H1 (cell line): ENCODE data around the gene BBS2. TPM values are rescaled to one million over a fixed set of nuclear protein-coding genes. Genes with fewer than 3 reads are reported as not detected.

Experiments
- CTCF ChIA-PET: fragments of 300-600 bp; sonication (Branson Sonifier 250); formaldehyde crosslinking; loops from one replicate; lab custom pipeline; 2021; ENCODE audit not compliant: partially characterized antibody; lab: Charles Lee
- POLR2A ChIA-PET: fragments of 300-600 bp; sonication (Branson Sonifier 250); formaldehyde crosslinking; loops from one replicate; lab custom pipeline; 2021; ENCODE audit warnings: inconsistent platforms; ENCODE audit not compliant: partially characterized antibody; lab: Charles Lee
- DNase-seq, 2 experiments: peaks; one replicate each; pipeline versions ENCODE4 v3.0.0 to v3.0.0-alpha.2; 2010 to 2022; ENCODE audit warnings: low spot score in 2 of 2, low read depth in 1 of 2, mixed read lengths in 1 of 2
- FAIRE-seq: peaks from 2 replicates; lab custom pipeline; 2011; peaks lifted over from hg19 to GRCh38; lab: Jason Lieb, UNC
- H2AFZ ChIP-seq: 2 replicates; pipeline ENCODE4 v1.8.1; 2012; ENCODE audit warnings: low read length, inconsistent platforms
- H2AK5ac ChIP-seq: 2 replicates; pipeline ENCODE4 v1.6.1; 2013; ENCODE audit warnings: low read depth, low read length
- H2BK120ac ChIP-seq: replicated peaks from 2 replicates; pipeline ENCODE3; 2013; ENCODE audit warnings: low read depth, low read length, inconsistent platforms
- H2BK12ac ChIP-seq: 2 replicates; pipeline ENCODE4 v1.6.1; 2013; ENCODE audit warnings: low read depth, low read length
- H2BK15ac ChIP-seq: 2 replicates; pipeline ENCODE4 v1.6.1; 2013; ENCODE audit warnings: low read length
- H2BK20ac ChIP-seq: 2 replicates; pipeline ENCODE4 v1.6.1; 2013; ENCODE audit warnings: low read length
- H2BK5ac ChIP-seq: 2 replicates; pipeline ENCODE4 v1.6.1; 2013; ENCODE audit warnings: low read depth, low read length
- H3K14ac ChIP-seq: 2 replicates; pipeline ENCODE4 v1.6.1; 2013; ENCODE audit warnings: inconsistent platforms; ENCODE audit not compliant: insufficient read length
- H3K18ac ChIP-seq: 2 replicates; pipeline ENCODE4 v1.6.1; 2013; ENCODE audit warnings: low read length; ENCODE audit errors: extremely low read depth
- H3K23ac ChIP-seq: 2 replicates; pipeline ENCODE4 v1.6.1; 2013; ENCODE audit warnings: inconsistent platforms; ENCODE audit not compliant: insufficient read length
- H3K23me2 ChIP-seq: 2 replicates; pipeline ENCODE4 v1.6.1; 2013; ENCODE audit warnings: low read depth, low read length
- H3K27ac ChIP-seq: 2 replicates; pipeline ENCODE4 v1.6.1; 2011; ENCODE audit warnings: low read depth, low read length, inconsistent platforms
- H3K27me3 ChIP-seq, 4 experiments: replicated peaks in 1 of 4; 1 replicate in 1 of 4; 2 replicates in 3 of 4; pipeline versions ENCODE4 v1.6.1 to v1.8.1; 2011 to 2013; ENCODE audit warnings: low read length in 3 of 4, mild to moderate bottlenecking in 3 of 4, inconsistent platforms in 2 of 4, mixed read lengths in 2 of 4, moderate library complexity in 1 of 4; ENCODE audit not compliant: control insufficient read depth in 3 of 4, insufficient read depth in 3 of 4; ENCODE audit errors: extremely low read depth in 1 of 4
- H3K36me3 ChIP-seq, 4 experiments: 2 replicates each; pipeline versions ENCODE4 v1.6.1 to v1.8.1; 2011 to 2013; ENCODE audit warnings: mild to moderate bottlenecking in 4 of 4, low read length in 3 of 4, moderate library complexity in 2 of 4, control low read depth in 1 of 4, inconsistent platforms in 1 of 4; ENCODE audit not compliant: insufficient read depth in 4 of 4, control insufficient read depth in 2 of 4
- H3K4ac ChIP-seq: replicated peaks from 2 replicates; pipeline ENCODE3; 2013; ENCODE audit warnings: low read length, low read depth, mixed read lengths, inconsistent platforms; ENCODE audit not compliant: insufficient read length
- H3K4me1 ChIP-seq, 4 experiments: replicated peaks in 1 of 4; 1 replicate in 1 of 4; 2 replicates in 3 of 4; pipeline versions ENCODE4 v1.6.1 to v1.8.1; 2011 to 2013; ENCODE audit warnings: low read length in 3 of 4, inconsistent platforms in 2 of 4, mixed read lengths in 1 of 4; ENCODE audit not compliant: insufficient read depth in 4 of 4, control insufficient read depth in 3 of 4
- H3K4me2 ChIP-seq, 2 experiments: 2 replicates each; pipeline versions ENCODE4 v1.6.1 to v1.8.1; 2011 to 2013; ENCODE audit warnings: low read depth in 2 of 2, low read length in 2 of 2, control low read depth in 1 of 2, inconsistent platforms in 1 of 2, mild to moderate bottlenecking in 1 of 2; ENCODE audit not compliant: insufficient read depth in 1 of 2
- H3K4me3 ChIP-seq, 4 experiments: fragments of 200-600, 300-600 bp in 1 of 4; sonication (generic), shearing (Covaris generic), sonication (Bioruptor Twin) in 1 of 4; 2 replicates each; pipeline versions ENCODE4 v1.5.1 to v1.8.1; 2011 to 2016; ENCODE audit warnings: low read length in 4 of 4, low read depth in 3 of 4, control low read depth in 2 of 4, inconsistent platforms in 2 of 4, mild to moderate bottlenecking in 2 of 4, mixed read lengths in 1 of 4, moderate library complexity in 1 of 4; ENCODE audit not compliant: insufficient read depth in 2 of 4; ENCODE audit errors: extremely low read depth in 1 of 4
- H3K56ac ChIP-seq: replicated peaks from 2 replicates; pipeline ENCODE3; 2013; ENCODE audit warnings: low read depth, mild to moderate bottlenecking, mixed read lengths, low read length, inconsistent platforms; ENCODE audit not compliant: insufficient read length
- H3K79me1 ChIP-seq: 2 replicates; pipeline ENCODE4 v1.6.1; 2013; ENCODE audit warnings: low read depth, low read length, control low read depth
- H3K79me2 ChIP-seq, 2 experiments: 2 replicates each; pipeline versions ENCODE4 v1.6.1 to v1.8.1; 2012 to 2013; ENCODE audit warnings: low read length in 2 of 2, mild to moderate bottlenecking in 2 of 2, inconsistent platforms in 1 of 2; ENCODE audit not compliant: insufficient read depth in 2 of 2, control insufficient read depth in 1 of 2
- H3K9ac ChIP-seq, 4 experiments: replicated peaks in 1 of 4; 1 replicate in 1 of 4; 2 replicates in 3 of 4; pipeline versions ENCODE4 v1.6.1 to v1.8.1; 2011 to 2013; ENCODE audit warnings: low read depth in 3 of 4, low read length in 3 of 4, control low read depth in 2 of 4, mild to moderate bottlenecking in 2 of 4, moderate library complexity in 2 of 4, inconsistent platforms in 1 of 4; ENCODE audit errors: extremely low read depth in 1 of 4
- H3K9me3 ChIP-seq, 2 experiments: 2 replicates each; pipeline versions ENCODE4 v1.6.1 to v1.8.1; 2012 to 2013; ENCODE audit warnings: mild to moderate bottlenecking in 2 of 2, moderate library complexity in 2 of 2, control low read depth in 1 of 2, inconsistent platforms in 1 of 2, low read depth in 1 of 2, low read length in 1 of 2, mixed read lengths in 1 of 2; ENCODE audit not compliant: insufficient read depth in 2 of 2
- H4K20me1 ChIP-seq, 2 experiments: replicated peaks in 1 of 2; 2 replicates each; pipeline versions ENCODE3 to v1.8.1; 2011 to 2013; ENCODE audit warnings: inconsistent platforms in 2 of 2, low read length in 2 of 2, mild to moderate bottlenecking in 1 of 2; ENCODE audit not compliant: insufficient read depth in 2 of 2, control insufficient read depth in 1 of 2
- H4K5ac ChIP-seq: 2 replicates; pipeline ENCODE4 v1.6.1; 2013; ENCODE audit warnings: low read length, low read depth, mixed read lengths, inconsistent platforms; ENCODE audit not compliant: insufficient read length
- H4K8ac ChIP-seq: 2 replicates; pipeline ENCODE4 v1.8.0; 2013; ENCODE audit warnings: mild to moderate bottlenecking, moderate library complexity, low read length, inconsistent platforms; ENCODE audit not compliant: insufficient read depth; ENCODE audit errors: extremely low read depth
- H4K91ac ChIP-seq: replicated peaks from 2 replicates; pipeline ENCODE3; 2013; ENCODE audit warnings: low read length, mixed read lengths, inconsistent platforms; ENCODE audit not compliant: insufficient read length
- CBX5 ChIP-seq: fragments of 300-800, 300-1000 bp; sonication (generic); IDR thresholded peaks from 2 replicates; pipeline ENCODE4 v1.7.1; 2016; ENCODE audit warnings: antibody characterized with exemption, low read length, low read depth
- CEBPB ChIP-seq: IDR thresholded peaks from 2 replicates; pipeline ENCODE4 v1.6.1; 2012; ENCODE audit warnings: low read depth, low read length
- WGBS, 2 experiments: shearing (Covaris generic) in 1 of 2; methylation state at CpG; one replicate each; pipeline versions ENCODE4 v1.1.6 to v1.1.7; 2013 to 2015; ENCODE audit warnings: low lambda C conversion rate in 2 of 2, mixed read lengths in 2 of 2, inconsistent platforms in 1 of 2, low coverage in 1 of 2, missing lambda C conversion rate in 1 of 2; ENCODE audit not compliant: insufficient replicate concordance in 2 of 2, insufficient coverage in 1 of 2, insufficient read length in 1 of 2; ENCODE audit errors: extremely low coverage in 1 of 2, missing lambda C conversion rate in 1 of 2; 5-methylcytosine and 5-hydroxymethylcytosine counted together
- polyA plus RNA-seq, 7 experiments: library from polyadenylated mRNA; depleted of rRNA in 3 of 7; stranded (reverse) in 5 of 7; unstranded in 2 of 7; fragments of >200 nt in 5 of 7; fragments of 200-250 nt in 2 of 7; gene quantifications; 1 replicate in 5 of 7; 2 replicates in 1 of 7; 4 replicates in 1 of 7; pipeline versions ENCODE4 v1.2.1 to v1.2.3, GENCODE V29; 2011 to 2013; ENCODE audit warnings: missing spikeins in 2 of 7, mixed read lengths in 2 of 7
- total RNA-seq: library from RNA; stranded (reverse); fragmentation: NEBNext Ultra II Directional; extraction: Animal tissue kit (Norgen Biotek cat#: 25700); gene quantifications from 2 replicates; pipeline ENCODE4 v1.2.1, GENCODE V29; 2021

The BBS2 gene
- total and polyA plus RNA-seq, 2 of the 8 experiments (the other 6 are each of a cell fraction or from before 2014, with no cell fraction given): 12.3 to 15.1 TPM

GRCh38 chr16:56559109-56559508 lies 39.3 kb upstream of the BBS2 start:
- FAIRE-seq (no peak), DNase-seq (no peak)
- Histone ChIP-seq H2BK120ac (no peak overlapping the region), H2AFZ (no peak overlapping the region), H3K14ac (no peak overlapping the region), H2AK5ac (no peak overlapping the region), H3K4me2 (no peak overlapping the region), H3K9me3 (no peaks in the 10 kb centered on the region), H3K23ac (no peak overlapping the region), H3K27me3 (no peaks in the 10 kb centered on the region; a peak in 2 of 7 replicates), H2BK20ac (no peak overlapping the region), H3K4me3 (no peak overlapping the region), H3K79me2 (no peaks in the 10 kb centered on the region), H2BK5ac (no peak overlapping the region), H3K23me2 (peaks cover 2% of the 10 kb centered on the region; the same call in 1 of the 2 replicates), H3K18ac (no peak overlapping the region), H4K20me1 (peaks cover 0 to 3% of the 10 kb centered on the region in 2 experiments), H4K5ac (no peak overlapping the region), H3K27ac (no peak overlapping the region), H2BK15ac (no peak overlapping the region), H2BK12ac (no peak overlapping the region), H3K4ac (no peak overlapping the region), H3K36me3 (no peaks in the 10 kb centered on the region), H3K4me1 (no peaks in the 10 kb centered on the region), H3K9ac (no peak overlapping the region), H4K91ac (no peak overlapping the region), H3K79me1 (no peaks in the 10 kb centered on the region), H3K56ac (no peak overlapping the region), H4K8ac (no peak overlapping the region)
- 89% methylated on average over 4 of the region's 4 CpGs; no CpG with 5 or more reads in 1 of the 2 experiments for WGBS, 2 experiments
- ChIA-PET CTCF (no interaction called here), POLR2A (no interaction called here)
- no peak for TF ChIP-seq CEBPB
- no peak for TF ChIP-seq CBX5
